Measurements from ENCODE around the gene HECTD2.
"Not testable (repeated sequence)": the region's sequence is repeated elsewhere in the genome, so short reads cannot be mapped to it uniquely, and the experiment has no call there.

HECTD2 gene

DNA sequence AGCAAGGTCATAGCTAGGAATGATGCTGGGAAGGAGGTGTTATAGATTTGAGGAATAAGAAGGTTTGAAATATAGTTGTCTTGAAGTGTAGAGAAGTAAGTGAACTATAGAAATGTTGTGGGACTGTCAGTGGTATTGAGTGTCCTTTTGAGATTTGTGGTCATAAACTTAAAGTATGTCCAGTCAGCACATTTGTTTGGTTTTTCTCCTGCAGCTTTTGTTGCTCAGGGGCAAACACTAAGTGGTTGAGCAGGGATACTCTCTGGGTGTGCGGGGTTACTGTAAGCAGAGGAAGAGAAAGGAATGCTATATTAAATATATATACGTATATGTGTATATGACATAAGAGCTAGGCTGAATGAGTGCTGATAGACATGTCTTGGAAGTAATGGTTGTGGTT lies 67.1 kb downstream of the HECTD2 start:
- no peak for DNase-seq

DNA sequence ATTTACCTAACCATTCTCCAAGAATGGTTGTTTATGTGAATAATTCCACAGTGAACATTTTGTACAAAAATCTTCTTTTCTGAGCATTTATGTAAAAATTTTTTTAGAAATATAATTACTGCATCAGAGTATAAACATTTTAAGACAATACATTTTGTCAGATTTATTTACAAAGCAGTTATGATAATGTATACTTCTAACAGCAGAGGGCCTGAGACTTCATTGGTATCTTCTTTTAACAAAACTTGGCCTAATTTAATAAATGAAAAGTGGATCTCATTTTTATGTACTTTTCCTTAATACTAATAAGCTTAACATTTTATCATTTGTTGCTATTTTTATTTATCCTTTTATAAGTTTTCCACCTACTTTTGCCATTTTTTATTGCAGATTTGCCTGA lies 69.4 kb downstream of the HECTD2 start:
- no peak for DNase-seq

DNA sequence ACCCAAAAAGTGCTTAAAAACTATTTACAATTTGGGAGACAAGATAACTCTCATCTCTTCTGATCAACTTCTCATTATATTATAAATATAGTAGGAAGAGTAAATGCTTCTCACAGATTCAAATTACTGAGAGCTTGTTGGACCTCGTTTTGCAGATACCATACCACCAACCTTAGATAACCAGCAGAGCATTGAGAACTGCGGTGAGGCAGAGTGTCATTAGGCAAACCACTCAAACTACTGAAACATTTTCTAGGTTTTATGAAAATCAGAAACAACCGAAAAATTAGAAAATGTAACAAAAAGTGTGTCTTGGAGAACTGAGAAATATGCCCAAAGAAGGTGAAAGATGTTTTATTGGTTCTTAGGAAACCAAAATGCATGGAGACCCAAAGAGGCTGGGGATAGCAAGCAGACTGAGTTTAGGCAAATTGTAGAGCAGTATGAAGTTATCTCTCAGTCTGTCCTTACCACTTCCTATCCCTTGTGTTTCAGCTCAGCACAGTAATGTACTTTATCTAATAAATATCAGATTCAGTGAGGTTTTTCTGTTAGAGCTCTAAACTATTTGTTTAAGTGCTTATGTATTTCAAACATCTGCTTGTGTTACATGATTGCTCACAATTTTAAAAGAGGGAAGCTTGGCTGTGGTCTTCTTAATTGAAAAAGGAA lies 77.9 kb downstream of the HECTD2 start:
- DNase-seq = no peak

DNA sequence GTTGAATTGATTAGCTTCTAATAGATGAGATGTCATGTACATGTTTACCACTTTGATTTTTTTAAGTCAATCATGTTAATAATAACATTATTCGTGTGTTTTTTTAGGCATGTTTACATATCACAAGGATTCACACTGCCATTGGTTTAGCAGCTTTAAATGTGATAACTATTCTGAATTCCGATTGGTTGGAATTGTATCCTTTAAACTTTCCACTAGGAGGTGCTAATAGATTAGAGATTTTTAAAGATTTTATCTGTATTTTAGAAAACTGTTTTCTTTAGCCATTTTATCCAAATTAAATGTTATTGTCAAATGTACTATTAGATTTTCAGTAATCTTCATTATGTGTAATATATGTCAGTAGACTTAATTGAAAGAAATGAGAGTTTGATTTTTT lies 83.2 kb downstream of the HECTD2 start:
- DNase-seq = no peak

DNA sequence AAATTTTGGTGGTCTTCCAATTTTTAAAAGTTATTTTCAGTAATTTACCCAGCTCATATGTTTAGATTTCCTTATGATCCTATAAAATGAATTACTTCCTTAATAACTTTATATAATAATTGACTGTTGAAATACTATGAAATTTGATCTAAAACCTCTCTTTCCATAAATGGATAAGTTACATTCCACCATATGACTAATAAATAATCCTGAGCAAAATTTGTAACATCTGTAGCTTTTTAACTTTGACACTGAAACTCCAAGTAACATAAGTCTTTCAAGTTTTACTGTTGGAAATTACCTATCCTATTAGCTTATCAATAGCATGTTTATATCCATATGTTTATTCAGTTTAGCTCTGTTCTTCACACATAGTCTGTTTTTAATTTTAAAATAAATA lies 85.3 kb downstream of the HECTD2 start:
- no peak for DNase-seq

DNA sequence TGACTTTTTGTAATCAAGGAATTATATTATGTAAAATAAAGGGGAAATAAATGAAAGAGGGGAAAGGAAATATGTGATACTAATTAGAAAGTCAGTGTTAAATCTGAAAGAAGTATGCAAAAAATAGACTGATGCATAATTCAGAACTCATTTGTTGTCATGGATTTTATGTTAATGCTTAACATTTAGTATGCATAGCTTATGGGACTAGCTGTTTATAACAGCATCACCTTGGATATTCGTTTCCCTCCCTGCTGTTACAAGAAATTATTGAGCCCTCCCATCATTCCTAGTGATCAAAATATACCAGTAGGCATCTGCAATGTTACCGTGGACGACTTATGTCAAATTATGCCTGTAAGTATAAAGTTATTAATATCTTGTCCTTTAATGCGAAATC lies 85.9 kb downstream of the HECTD2 start:
- no peak for DNase-seq

DNA sequence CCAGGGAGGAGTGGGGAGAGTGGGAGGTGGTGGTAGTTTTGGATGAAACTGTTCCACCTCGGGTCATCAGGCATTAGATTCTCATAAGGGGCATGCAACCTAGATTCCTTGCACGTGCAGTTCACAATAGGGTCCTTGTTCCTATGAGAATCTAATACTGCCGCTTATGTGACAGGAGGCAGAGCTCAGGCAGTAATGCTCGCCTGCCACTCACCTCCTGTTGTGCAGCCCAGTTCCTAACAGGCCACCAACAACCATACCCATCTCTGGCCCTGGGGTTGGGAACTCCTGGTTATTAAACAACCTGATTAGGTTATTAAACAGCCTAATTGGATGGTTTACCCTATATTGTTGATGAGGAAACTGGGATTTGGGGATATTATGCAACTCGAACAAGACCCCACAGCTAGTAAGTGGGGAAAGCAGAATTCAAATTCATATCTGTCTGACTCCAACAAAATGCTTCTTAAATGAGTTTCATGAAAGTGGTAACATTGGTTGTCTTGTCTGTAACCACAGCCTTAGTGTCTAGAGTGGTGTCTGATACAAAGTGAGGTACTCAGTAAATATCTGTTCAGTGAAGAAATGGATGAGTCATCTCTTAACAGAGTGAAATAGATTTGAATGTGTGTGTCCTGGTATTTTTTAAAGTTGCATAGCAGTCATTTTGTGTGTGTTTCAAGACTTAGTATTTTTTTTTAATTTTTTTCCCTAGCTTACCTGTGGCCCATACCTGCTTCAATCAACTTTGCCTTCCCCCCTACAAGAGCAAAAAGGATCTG lies 101.6 kb downstream of the HECTD2 start:
- no peak for DNase-seq

DNA sequence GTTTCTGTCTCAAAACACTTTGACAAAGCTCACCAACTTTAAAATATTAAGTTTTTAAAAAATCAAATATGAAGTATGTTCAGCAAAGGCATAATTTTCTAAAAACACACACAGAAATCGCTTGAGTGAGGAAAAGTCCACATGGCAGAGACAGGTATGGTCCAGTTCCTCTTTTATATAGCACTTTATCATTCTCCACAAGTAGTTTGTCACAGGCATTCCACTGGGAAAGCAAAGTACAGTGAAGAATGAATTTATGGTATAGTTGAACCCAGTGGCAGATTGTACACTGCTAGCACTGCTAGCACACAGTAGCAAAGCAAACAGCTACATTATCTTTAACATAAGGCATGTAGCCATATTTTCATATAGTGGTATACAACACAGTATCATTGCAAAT lies 102.3 kb downstream of the HECTD2 start:
- DNase-seq = no peak

DNA sequence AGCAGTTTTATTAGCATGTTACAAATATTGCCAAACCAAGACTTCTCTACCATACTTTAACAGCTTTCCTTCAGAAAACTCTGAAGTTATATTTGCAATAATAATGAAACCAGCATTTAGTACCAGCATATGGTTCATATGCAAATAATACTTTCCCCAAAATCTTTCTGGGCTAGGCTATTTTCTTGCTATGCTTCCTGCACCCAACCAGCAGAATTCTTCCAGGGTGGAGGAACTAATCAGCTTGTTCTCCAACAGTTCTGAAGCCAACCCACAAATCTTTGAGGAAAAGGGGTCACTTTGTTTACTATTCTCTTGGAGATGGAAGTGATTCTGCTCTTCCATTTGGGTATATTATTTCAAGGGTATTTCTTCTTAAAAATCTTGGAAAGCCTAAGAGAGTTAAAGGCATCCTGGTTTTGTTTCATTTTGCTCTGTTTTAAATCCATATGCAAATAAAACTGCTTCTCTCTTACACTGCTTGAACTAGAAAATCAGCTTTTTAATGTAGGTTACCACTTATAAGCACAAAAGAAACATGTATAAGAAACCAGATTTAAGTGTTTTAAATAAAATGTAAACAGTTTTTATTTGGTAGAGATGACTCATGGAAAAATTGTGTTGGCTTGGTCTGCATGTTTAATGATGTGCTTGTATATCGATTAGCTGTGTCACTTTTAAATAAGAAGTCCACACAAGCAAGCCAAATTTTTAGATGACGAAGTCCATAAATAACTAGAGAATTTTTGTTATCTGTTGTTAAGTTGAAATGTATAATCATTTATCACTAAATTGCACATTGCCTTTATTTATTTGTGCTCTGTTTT lies 103.7 kb downstream of the HECTD2 start:
- no peak for DNase-seq

DNA sequence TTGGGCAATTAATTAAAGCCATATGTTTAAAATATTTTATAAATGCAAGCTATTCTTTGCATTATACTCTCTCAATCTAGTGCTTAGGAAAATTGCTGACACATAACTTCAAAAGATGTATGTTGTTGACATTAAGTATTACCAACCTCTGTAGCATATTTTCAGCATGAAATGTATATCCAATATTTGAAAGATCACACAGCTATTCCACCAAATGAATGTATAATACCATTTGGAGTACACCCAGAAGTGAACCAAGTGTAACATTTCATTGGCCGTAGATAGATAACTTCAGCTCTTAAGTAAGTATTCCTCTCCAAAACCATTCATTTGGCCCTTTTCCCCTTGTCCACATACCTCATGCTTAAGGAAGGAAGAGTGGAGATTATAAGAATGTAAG lies 104.6 kb downstream of the HECTD2 start:
- no peak for DNase-seq

DNA sequence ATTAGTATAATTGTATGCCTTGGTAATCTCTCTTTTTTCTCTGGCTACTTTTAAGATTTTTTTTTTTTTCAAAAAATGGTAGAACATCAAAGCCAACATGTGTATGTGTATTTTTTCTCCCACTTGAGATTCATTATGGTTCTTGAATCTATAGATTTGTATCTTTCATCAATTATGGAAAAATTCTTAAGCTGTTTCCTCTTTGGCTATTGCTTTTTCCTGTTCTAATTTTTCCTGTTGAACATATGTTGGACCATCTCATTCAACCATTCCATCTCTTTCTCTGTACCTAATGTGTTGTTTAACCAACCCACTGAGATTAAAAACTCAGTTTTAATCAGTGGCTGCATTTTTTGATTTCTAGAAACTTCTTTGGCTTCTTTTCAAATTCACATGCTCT lies 107.2 kb downstream of the HECTD2 start:
- no peak for DNase-seq

DNA sequence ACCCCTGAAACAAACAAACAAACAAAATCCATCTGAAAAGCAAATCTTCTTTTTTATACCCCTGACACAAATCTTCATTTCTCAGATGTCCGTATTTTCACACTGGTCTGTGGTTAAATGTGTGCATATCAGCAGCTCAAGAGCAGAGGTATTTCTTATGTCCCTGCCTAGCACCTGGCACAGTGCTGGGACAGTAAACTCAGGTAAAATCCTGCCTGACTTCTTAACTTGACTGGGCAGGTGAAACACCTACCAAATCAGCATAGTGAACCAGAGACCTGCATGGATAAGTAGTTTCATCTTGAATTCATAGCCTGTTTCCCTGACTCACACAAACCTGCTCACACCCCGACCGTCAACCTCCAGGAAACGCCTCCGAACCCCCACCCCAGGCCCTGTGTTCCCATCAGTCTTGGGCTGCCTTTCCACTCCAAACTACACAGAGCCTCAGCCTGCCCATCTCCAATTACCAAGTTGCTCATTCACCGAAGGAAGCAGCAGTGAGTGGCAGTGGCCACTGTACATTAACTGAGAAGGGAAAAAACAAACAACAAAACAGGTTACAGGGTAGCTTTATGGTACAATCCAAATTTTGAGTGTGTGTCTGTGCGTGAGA lies 109.9 kb downstream of the HECTD2 start:
- DNase-seq = no peak

DNA sequence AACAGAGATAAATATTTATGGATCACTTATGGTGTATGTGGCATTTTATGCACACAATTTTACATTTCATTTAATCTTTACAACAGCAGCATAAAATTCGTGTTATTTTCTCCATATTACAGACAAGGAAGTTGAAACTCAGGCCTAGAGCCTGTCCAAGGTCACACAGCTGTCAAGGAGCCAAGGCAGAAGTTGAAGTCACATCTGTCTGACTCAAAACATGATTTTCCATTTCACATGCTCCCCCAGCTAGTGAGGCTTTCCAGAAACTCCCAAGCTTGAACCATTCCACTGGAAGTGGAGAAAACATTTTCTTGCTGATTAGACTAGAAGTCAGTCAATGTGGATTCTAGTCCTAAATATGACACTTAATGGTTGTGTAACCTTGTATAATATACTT lies 110.5 kb downstream of the HECTD2 start:
- no peak for DNase-seq

DNA sequence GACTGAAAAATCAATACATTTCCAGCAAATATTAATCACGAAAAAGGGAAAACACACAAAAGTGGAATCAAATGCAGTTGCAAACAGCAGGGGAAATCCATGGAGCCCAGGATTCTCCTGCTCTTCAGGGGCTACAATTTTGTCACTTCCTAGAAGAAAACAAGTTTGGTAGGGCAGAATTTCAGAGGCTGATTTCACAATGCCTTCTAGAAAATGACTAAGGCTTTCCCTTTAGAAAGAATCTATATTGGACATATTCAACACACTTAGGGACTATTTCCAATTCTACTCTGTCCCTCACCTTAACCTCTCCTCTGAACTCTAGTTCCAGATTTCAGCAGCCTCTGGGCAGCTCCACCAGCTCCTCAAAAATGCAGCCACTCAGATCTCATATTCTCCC lies 111.3 kb downstream of the HECTD2 start:
- no peak for DNase-seq

DNA sequence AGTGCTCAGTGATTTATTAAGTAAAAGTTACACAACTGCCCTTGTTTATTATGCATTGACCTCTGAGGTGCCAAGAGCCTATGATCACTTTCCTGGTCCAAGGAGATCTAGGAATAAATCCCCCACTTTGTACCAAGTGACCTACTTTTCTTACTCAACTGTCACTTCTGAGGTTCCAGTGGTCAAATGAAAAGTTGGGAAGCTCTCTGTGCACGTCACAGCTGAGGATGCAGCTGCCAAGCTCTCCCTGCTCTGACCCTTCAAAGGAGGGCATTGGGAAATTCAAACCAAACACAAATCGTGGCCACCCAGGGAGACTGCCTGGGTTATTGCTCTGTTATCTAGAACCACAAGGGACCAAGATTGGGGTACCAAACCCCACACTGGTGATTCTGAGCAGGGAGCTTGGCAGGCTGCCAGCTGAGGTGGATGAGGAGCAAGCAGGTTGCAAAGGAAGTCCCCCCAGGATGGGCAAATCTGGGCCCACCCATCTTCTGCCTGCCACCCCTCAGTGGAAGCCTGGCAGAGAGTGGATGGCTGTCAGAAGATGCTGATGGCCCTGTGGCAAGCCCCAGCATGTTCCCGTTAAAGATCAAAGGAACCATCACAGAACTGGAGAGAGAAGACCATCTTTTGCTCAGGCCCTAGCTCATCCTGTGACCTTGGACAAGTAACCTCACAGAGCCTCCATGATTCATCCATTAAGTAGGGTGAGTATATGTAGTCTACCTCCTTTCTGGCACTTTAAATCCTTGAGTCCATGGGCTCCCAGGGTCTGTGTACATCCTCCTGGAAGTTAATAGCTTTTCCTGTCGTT lies 116.0 kb downstream of the HECTD2 start:
- DNase-seq = no peak

DNA sequence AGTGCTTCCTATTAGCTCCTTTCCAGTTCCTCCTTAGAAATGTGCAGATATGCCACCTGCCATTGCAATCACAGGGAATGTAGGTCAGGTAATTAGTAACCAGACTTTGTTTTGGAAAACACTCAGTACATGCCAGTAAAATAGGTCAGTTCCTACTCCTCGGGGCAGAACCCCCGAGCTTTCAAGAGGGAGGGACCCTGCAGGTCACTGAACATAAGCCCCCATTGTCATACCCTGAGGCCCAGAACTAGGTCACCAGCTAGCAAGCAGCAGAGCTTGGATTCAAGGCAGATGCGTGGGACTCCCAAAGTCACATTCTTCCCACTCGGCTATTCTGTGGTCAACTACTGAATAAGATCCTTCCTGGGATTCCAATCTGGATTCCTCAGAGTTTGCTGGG lies 117.9 kb downstream of the HECTD2 start:
- DNase-seq = no peak

DNA sequence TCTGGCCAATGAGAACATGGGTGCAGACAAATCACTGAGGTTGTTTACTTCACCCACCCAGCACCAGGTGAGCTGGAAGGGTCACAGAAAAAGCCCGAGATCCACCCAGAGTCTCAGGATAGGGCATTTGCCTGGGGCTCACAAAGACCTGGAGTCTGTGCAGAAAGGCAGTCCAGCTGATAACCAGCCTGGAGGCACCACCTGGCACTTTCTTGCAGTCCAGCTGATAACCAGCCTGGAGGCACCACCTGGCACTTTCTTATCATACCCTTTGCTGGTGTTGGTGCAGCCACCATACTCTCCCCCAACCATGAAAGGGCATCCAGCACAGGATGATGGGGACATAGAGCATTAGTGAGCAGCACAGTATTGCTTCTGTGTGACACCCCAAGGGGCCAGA lies 118.6 kb downstream of the HECTD2 start:
- DNase-seq = no peak

DNA sequence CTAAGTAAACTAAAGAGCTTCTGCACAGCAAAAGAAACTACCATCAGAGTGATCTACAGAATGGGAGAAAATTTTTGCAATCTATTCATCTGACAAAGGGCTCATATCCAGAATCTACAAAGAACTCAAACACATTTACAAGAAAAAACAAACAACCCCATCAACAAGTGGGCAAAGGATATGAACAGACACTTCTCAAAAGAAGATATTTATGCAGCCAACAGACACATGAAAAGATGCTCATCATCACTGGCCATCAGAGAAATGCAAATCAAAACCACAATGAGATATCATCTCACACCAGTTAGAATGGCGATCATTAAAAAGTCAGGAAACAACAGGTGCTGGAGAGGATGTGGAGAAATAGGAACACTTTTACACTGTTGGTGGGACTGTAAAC lies 124.6 kb downstream of the HECTD2 start:
- DNase-seq = not testable (repeated sequence)

DNA sequence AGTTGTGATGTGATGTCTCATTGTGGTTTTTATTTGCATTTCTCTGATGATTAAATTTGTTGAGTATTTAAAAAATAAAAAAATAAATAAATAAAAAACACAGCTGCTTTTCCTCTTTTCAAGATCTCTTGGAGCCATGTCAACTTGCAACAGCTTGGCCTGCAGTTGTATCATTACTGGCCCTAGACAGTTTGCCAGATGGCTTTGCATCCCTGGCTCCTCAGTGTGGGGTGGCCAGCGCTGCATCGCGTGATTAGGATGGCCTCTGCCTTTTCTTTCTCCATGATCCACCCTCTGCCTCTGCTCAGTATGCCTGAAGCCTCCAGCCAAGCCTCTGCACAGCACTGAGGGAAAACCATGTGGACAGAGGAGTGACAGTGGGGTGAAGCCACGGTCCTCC lies 126.0 kb downstream of the HECTD2 start:
- no peak for DNase-seq

DNA sequence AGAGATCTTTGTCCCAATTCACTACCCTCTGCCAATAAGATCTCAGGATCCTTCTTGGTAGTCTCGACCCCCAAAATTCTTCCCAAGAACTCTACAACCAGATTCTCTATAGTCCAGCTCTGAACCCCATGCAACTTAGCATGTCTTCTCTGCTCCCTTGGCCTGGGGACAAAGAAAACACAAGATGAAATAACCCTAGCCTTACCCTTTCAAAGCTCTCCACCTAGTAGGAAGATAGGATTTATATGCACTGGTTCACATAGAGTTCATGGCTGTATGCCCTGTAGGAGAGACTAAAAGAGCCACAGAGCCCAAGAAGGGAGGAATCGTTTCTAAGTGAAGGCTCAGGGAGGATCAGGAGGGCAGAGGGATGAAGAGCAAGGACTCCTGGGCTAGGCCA lies 126.6 kb downstream of the HECTD2 start:
- DNase-seq = no peak

DNA sequence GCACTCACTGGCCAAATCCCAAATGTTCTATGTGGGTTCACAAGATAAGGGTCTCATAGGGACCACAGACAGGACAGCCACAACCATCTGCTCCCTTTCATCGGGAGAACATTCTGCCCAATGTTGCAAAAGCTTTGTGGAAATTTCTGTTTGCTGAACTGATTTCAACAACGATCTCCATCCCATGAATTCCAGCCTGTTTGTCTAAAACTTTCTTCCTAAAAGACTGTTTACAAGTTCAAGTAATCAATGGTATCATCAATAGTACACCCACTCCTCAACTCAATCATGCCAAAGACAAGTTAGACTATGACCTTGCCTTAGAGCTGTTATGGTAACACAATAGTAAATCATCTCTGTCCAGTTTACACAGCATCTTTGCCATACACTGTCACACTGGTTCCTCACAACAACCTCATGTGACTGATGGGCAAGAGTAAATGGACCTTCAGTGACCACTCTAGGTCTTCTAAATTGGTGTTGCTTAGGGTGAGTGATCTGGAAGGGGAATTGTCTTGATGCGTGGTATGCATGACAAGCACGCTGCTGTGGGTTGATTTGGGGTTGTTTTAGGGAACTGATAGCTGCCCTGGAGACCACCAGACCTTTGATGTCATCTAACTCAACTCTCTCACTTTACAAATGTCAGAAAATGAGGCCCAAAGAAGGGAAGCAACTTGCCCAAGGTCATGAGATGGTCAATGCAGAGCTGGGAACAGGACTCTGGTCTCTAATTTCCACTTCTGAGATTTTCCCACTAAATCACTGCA lies 127.7 kb downstream of the HECTD2 start:
- DNase-seq = no peak

DNA sequence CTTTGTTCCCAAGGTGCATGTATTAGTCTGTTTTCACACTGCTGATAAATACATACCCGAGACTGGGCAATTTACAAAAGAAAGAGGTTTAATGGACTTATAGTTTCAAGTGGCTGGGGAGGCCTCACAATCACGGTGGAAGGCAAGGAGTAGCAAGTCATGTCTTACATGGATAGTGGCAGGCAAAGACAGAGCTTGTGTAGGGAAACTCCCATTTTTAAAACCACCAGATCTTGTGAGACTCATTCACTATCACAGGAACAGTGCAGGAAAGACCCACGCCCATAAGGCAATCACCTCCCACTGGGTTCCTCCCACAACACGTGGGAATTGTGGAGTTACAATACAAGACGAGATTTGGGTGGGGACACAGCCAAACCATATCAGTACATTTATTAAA lies 129.8 kb downstream of the HECTD2 start:
- no peak for DNase-seq

Measured in NCI-H2029 (cell line).